HEK293T (cell line): Measurements from ENCODE around the gene CAPN7.

Experiments used
- CTCF ChIA-PET: fragments of 350-600 bp; formaldehyde crosslinking; extraction: SDS; loops from one replicate; lab custom pipeline; 2021; ENCODE audit warnings: antibody characterized with exemption, inconsistent platforms; lab: Yijun Ruan, JAX
- POLR2A ChIA-PET: fragments of 350-600 bp; formaldehyde crosslinking; extraction: SDS; loops from one replicate; lab custom pipeline; 2020; ENCODE audit warnings: antibody characterized with exemption, inconsistent platforms; lab: Yijun Ruan, JAX
- DNase-seq: peaks from one replicate; pipeline ENCODE4 v3.0.0; 2012; ENCODE audit warnings: mixed read lengths; ENCODE audit errors: extremely low spot score
- ARNT ChIP-seq: fragments of 450-650 bp; IDR thresholded peaks from 2 replicates; pipeline ENCODE4 v1.6.1; 2017; ENCODE audit warnings: mild to moderate bottlenecking
- BHLHE40 ChIP-seq: fragments of 450-650 bp; IDR thresholded peaks from 2 replicates; pipeline ENCODE4 v1.6.1; 2016; ENCODE audit warnings: mild to moderate bottlenecking, moderate library complexity, borderline replicate concordance
- CTBP1 ChIP-seq: fragments of 450-650 bp; IDR thresholded peaks from 2 replicates; pipeline ENCODE4 v1.6.1; 2016; ENCODE audit warnings: borderline replicate concordance
- ELF4 ChIP-seq: fragments of 450-650 bp; IDR thresholded peaks from 2 replicates; pipeline ENCODE4 v1.6.1; 2017; ENCODE audit warnings: antibody characterized with exemption
- FOXA1 ChIP-seq: fragments of 450-650 bp; IDR thresholded peaks from 2 replicates; pipeline ENCODE4 v1.6.1; 2016; ENCODE audit warnings: mild to moderate bottlenecking
- FOXK2 ChIP-seq: fragments of 450-650 bp; IDR thresholded peaks from 2 replicates; pipeline ENCODE4 v1.6.1; 2016; ENCODE audit warnings: mild to moderate bottlenecking
- FOXM1 ChIP-seq: fragments of 450-650 bp; IDR thresholded peaks from 2 replicates; pipeline ENCODE4 v1.6.1; 2017; ENCODE audit warnings: mild to moderate bottlenecking, borderline replicate concordance
- HDGF ChIP-seq: fragments of 450-650 bp; IDR thresholded peaks from 2 replicates; pipeline ENCODE4 v1.6.1; 2017; ENCODE audit warnings: antibody characterized with exemption, borderline replicate concordance
- L3MBTL2 ChIP-seq: fragments of 450-650 bp; conservative IDR thresholded peaks from 2 replicates; pipeline ENCODE4 v1.6.1; 2016; ENCODE audit warnings: mild to moderate bottlenecking
- LEF1 ChIP-seq: fragments of 450-650 bp; IDR thresholded peaks from 2 replicates; pipeline ENCODE4 v1.6.1; 2017; ENCODE audit warnings: mild to moderate bottlenecking, borderline replicate concordance
- NFRKB ChIP-seq: fragments of 450-650 bp; IDR thresholded peaks from 2 replicates; pipeline ENCODE4 v1.6.1; 2016; ENCODE audit warnings: mild to moderate bottlenecking, moderate library complexity
- SP1 ChIP-seq: fragments of 450-650 bp; IDR thresholded peaks from 2 replicates; pipeline ENCODE4 v1.6.1; 2017
- SUZ12 ChIP-seq: fragments of 450-650 bp; IDR thresholded peaks from 2 replicates; pipeline ENCODE4 v1.6.1; 2016; ENCODE audit warnings: mild to moderate bottlenecking
- TARDBP ChIP-seq: fragments of 450-650 bp; IDR thresholded peaks from 2 replicates; pipeline ENCODE4 v1.6.1; 2016
- ZNF384 ChIP-seq: fragments of 450-650 bp; IDR thresholded peaks from 2 replicates; pipeline ENCODE4 v1.6.1; 2016
- TF ChIP-seq, protein P1 (sequence below): fragments of 450-650 bp; IDR thresholded peaks from 2 replicates; pipeline ENCODE4 v1.6.1; 2016

The CAPN7 gene

DNA sequence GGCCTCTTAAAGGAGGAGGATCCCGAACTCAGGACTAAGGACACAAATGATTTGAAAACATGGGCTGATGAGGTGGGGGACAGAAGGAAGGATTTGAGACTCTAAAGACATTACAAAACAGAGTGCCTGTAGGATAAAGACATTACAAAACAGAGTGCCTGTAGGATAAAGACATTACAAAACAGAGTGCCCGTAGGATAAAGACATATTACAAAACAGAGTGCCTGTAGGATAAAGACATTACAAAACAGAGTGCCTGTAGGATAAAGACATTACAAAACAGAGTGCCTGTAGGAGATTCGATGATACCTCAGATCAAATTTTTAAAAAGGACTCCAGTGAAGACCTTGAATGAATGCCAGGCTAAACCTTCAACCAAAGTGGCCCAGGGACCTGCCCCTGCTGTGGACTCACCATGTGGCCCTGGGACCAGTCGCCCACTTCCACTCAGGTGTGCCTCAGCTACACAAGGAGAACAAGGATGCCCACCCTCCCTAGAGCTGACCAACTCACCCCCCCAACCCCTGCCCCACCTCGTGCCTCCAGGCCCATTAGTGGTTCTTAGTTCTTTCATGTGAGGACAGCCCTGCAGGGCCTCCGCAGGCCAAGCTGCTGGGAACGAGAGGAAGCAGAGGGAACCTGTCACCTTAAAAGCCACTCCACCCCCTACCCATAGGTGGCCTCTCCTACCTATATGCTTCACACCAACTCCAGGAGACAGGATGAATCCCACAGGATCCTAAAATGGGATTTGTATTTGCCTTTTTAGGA lies 66.6 kb downstream of the CAPN7 start:
- TF ChIP-seq SP1 = no peak
- TF ChIP-seq CTBP1 = no peak
- no peak for TF ChIP-seq FOXM1
- TF ChIP-seq ELF4 = no peak
- TF ChIP-seq NFRKB = no peak
- TF ChIP-seq FOXK2 = no peak
- no peak for TF ChIP-seq TARDBP
- TF ChIP-seq SUZ12 = no peak
- TF ChIP-seq L3MBTL2 = no peak
- no peak for TF ChIP-seq FOXA1
- no peak for TF ChIP-seq LEF1
- TF ChIP-seq HDGF = no peak
- no peak for TF ChIP-seq ZNF384
- TF ChIP-seq ARNT = no peak
- TF ChIP-seq, protein P1, sequence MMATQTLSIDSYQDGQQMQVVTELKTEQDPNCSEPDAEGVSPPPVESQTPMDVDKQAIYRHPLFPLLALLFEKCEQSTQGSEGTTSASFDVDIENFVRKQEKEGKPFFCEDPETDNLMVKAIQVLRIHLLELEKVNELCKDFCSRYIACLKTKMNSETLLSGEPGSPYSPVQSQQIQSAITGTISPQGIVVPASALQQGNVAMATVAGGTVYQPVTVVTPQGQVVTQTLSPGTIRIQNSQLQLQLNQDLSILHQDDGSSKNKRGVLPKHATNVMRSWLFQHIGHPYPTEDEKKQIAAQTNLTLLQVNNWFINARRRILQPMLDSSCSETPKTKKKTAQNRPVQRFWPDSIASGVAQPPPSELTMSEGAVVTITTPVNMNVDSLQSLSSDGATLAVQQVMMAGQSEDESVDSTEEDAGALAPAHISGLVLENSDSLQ = no peak
- no peak for TF ChIP-seq BHLHE40
- POLR2A ChIA-PET = no interaction called here

DNA sequence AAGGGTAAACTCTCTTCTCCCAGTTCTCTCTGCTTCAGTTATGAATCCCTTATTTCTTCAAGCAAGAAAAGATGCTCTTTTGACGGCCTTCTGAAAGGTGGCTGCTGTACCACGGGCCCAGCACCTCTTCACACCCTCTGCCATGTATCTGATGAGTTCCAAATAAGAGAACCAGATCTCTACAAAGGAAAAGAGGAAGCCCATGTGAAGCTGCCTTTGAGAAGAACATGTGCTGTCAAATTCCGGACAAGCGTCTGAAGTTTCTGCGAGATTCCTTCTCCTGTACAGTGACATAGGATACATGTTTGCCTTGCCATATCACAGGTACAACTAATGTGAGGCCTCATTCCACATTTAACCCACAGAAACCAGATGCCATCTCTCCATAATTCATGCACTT lies 67.2 kb downstream of the CAPN7 start:
- ChIA-PET CTCF (no interaction called here), POLR2A (no interaction called here)
- DNase-seq = no peak
- TF ChIP-seq TARDBP (no peak), ARNT (no peak), ZNF384 (no peak), SP1 (no peak), L3MBTL2 (no peak), NFRKB (no peak), CTBP1 (no peak)

More for the DNA sequence above, 66.6 kb downstream of the CAPN7 start:
- DNase-seq = no peak
- CTCF ChIA-PET = interaction anchor here (1.2 kb wide), 1 partner anchor 164 kb away, joined by 3 read pairs; no protein-coding TSS in a partner anchor

DNA sequence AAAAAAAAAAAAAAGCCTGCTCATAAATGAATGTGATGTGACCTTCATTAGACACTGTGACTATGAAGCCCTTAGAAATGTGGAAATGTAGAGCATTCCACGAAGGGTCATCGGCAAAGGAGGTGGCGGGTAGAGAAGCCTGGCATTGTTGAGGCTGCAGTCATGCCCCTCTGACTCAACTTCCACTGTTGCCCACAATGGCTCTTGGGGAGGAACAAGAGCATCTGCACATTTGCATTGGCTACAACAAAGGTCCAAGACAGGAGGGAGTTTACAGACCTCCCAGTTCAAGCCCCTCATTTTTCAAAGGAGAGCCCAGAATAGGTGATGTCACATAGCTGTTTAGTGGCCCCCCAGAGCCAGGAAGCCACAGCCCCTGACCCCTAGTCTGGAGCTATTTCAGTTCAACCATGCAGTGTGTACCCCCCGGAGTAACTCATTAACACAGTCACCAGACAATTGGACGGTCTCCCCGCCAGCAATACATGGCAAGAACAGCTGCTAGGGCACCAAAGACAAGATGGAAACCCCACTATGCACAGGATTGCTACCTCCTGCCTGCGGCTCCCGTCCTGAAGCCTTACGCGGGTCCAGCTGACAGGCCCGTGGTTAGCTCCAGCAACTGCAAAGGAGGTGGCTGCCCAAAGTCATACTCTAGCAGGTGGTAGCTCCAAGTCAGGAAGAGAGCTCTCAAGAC lies 70.1 kb downstream of the CAPN7 start:
- no peak for DNase-seq
- ChIA-PET CTCF (interaction anchor here (0.6 to 1.1 kb wide), 2 partner anchors 9 to 10 kb away, joined by 3 read pairs; no protein-coding TSS in a partner anchor), POLR2A (interaction anchor here (1.5 kb wide), 1 partner anchor 57 kb away, joined by 4 read pairs; the partner anchor contains the start of gene SH3BP5)
- no peak for TF ChIP-seq LEF1
- TF ChIP-seq TARDBP = no peak
- TF ChIP-seq SP1 = no peak
- TF ChIP-seq ZNF384 = no peak
- no peak for TF ChIP-seq ELF4
- no peak for TF ChIP-seq ARNT
- no peak for TF ChIP-seq FOXM1
- TF ChIP-seq CTBP1 = no peak
- TF ChIP-seq FOXA1 = no peak
- no peak for TF ChIP-seq BHLHE40
- no peak for TF ChIP-seq HDGF
- no peak for TF ChIP-seq L3MBTL2
- no peak for TF ChIP-seq NFRKB
- TF ChIP-seq, protein P1 = no peak

DNA sequence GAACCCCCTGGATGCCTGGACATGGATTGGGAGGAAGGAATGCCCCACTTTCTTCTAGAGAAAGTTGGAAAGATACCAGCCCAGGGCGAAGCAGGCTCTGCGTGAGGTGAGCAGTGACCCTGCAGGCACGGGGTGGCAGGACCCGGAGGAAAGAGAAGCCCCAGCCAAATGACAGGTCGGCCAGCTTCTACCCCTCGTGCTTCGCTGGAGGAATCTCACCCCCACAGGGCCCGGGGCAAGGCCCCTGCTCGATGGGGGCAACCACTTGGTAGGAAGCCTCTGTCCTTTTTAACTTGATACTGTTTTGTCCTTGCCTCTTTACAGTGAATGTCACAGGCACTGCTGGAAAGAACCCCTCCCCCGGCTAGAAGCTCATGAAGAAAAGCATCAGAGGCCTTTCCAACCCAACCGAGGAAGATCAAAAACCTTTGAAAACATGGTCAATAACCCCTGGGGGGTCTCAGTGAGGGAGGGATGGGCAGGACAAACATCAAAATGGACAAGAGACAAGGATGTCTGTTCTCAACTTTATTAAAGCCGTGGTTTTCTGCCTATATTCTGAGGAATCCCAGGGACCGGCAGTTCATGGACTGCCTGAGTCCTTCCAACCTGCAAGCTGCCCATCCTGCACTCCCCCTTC lies 71.9 kb downstream of the CAPN7 start:
- CTCF ChIA-PET = interaction anchor here (0.6 kb wide), 1 partner anchor 75 kb away, joined by 4 read pairs; no protein-coding TSS in a partner anchor
- DNase-seq = no peak
- POLR2A ChIA-PET = no interaction called here
- TF ChIP-seq, protein P1 = no peak
- TF ChIP-seq SUZ12 (no peak), FOXM1 (no peak), FOXA1 (no peak), ARNT (no peak), BHLHE40 (no peak), HDGF (no peak), CTBP1 (no peak), L3MBTL2 (no peak), LEF1 (no peak), NFRKB (no peak), ELF4 (no peak), ZNF384 (no peak)

DNA sequence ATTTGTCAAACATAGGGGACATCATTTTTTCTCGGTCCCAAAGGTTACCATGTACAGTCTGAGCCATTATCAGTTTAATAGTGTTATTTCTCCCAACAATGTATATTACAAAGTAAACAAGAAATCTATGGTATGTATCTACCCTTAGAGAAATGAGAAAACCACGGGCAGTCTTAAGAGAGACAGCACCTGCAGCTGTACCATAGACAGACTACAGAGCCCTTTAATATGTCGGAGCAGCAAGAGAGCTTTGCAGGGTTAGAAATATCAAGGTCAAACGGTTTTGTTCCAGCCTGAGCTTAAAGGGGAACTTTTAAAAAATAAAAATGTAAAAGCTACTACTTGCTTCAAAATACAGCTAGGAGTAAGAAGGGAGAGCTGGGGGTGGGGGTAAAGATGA lies 73.2 kb downstream of the CAPN7 start:
- POLR2A ChIA-PET = no interaction called here
- DNase-seq = no peak
- CTCF ChIA-PET = interaction anchor here (2.4 kb wide), 1 partner anchor 11 kb away, joined by 10 read pairs; no protein-coding TSS in a partner anchor
- no peak for TF ChIP-seq ZNF384
- TF ChIP-seq SUZ12 = no peak
- no peak for TF ChIP-seq BHLHE40
- no peak for TF ChIP-seq SP1
- no peak for TF ChIP-seq CTBP1
- TF ChIP-seq TARDBP = no peak
- no peak for TF ChIP-seq ELF4
- no peak for TF ChIP-seq FOXA1
- TF ChIP-seq FOXM1 = no peak
- no peak for TF ChIP-seq FOXK2
- TF ChIP-seq LEF1 = no peak
- TF ChIP-seq NFRKB = no peak
- TF ChIP-seq, protein P1 = no peak
- TF ChIP-seq ARNT = no peak
- TF ChIP-seq HDGF = no peak
